Effector CD4-positive, alpha-beta T cell (primary cell): Measurements from ENCODE around the gene CPHXL2.

Source experiments
- DNase-seq: peaks from one replicate; pipeline ENCODE4 v3.0.0-alpha.2; 2020

The CPHXL2 gene

DNA sequence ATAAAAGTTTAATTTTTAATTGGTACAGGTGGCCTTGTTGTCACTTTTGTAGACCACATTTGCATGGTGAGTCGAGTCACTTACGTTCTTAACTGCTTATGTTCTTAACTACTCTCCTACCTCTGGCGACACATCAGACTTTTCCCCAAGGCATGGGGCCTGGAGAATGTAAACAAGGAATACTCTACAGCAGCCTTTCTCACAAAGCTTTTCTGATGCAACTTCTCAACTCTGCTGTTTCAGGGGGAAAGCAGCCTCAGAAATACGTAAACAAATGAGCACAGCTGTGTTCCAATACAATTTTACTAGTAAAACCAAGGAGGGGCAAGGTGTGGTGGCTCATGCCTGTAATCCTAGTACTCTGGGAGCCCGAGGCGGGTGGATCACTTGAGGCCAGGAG lies 36.2 kb downstream of the CPHXL2 start:
- no peak for DNase-seq

DNA sequence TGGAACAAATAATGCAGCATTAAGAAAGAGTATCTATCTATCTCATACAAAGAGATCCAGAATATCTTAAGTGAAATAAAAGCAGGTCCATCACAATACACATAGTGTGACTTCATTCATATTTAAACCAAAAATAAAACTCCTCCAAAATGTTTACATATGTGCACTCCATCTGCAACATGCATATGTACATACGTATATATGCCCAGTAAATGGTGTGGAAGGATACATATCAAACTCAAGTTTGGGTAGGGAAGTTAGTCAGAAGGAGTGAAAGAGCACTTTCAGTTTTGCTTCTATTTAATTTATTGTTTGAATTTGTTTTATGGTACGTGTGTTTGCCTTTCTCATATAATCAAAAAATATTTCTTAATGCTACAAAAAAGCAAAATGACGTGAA lies 41.8 kb downstream of the CPHXL2 start:
- DNase-seq, result no peak

DNA sequence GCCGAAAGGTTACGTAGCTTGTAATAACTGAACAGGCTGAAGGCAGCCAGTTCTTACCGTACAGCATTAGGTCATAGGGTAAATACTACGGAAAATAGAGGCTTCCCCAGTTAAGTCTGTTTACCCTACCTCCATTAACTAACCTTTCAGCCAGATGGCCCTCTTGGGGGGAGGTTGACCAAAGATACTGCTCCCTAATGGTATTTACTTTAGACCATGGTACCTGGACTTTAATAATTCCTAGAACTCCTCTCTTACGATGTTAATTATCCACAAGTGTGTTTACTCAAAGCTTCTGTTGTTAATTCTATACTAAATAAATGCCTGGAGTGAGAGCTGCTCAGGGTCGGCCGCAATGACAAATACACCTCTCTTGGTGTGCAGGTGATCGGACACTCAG lies 44.0 kb downstream of the CPHXL2 start:
- no peak for DNase-seq

DNA sequence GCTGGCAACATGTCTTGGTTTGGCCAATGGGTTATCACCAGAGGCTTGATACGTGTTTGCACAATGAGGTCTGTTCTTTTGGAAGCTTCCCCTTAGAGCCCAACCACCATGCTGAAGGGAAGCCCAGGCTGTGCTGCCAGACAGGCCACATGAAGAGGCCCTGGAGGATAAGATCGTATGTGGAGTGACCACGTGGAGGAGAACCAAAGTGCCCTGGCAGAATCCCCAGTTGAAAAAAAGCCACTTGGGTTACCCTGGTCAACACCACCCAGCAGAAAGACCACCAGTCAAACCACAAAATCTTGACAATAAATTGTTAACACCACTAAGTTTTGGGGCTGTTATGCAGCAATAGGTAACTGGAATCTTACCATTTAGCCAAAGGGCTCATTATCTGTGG lies 46.8 kb downstream of the CPHXL2 start:
- no peak for DNase-seq

DNA sequence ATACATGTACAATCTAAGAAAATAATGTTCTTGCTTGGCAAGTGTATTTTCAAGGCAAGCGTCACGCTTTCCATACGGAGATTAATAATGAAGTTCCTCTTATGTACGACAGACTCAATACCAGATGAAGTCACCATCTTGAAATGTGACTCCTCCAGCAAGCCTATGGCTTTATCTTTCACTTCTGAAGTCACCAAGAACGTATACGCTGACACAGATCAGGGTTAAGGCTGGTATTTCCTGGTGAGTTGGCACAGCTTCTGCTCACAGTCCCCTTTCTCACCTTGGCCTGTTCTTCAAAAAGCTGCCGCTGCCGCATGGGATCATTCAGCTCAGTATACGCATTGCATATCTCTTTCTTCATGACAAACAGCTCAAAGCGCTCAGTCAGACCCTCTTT lies 47.7 kb downstream of the CPHXL2 start:
- no peak for DNase-seq

DNA sequence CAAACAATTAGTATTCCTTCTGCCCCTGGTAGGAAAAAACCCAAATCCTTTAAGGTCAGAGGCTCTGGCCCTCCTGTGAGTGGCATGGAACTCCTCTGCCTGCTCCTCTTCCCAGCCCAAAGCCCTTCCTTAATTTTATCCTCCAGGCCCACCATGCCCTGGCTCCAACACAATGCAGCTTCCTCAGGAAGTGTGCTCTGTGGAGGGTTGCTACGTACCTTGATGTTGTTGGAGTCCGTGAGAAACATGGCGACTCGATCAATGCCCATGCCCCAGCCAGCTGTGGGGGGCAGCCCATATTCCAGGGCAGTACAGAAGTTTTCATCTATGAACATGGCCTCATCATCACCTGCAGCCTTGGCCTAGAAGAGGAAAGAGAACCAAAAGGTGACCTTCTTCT lies 48.5 kb downstream of the CPHXL2 start:
- DNase-seq, result no peak

DNA sequence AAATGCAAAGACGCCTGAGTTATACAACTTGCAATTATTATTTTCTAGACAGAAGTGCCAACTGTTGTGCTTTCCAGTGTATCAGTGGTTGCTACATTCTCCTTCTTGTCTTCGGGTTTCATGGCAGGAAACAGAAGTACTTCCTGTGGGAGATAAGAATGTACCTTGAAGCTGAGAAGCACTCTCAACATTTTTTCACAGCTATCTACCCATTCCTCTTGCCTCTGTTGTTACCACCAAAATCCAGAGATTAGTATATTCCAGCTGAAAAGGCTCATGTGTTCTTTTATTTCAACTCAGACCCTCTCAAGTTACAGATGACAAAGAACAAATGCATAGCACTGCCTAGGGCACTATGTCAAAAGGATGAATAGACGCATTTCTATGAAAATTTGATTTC lies 49.0 kb downstream of the CPHXL2 start:
- DNase-seq, result no peak

DNA sequence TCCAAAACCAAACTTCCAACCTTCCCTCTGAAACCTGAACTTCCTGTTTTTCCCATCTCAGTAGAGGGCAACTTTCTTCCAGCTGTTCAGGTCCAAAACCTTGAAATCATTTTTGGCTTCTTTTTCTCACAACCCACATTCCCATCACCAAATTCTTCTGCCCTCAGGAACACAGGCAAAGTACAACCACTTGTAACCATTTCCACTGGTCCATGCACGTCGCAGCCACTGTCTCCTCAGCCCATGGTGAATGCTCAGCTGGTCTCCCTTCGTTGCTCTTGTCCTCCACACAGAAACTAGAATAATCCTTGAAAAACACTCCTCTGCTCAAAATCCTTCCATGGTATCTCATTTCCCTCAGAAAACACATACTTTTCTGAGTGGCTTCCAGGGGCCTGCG lies 50.0 kb downstream of the CPHXL2 start:
- DNase-seq, result no peak

DNA sequence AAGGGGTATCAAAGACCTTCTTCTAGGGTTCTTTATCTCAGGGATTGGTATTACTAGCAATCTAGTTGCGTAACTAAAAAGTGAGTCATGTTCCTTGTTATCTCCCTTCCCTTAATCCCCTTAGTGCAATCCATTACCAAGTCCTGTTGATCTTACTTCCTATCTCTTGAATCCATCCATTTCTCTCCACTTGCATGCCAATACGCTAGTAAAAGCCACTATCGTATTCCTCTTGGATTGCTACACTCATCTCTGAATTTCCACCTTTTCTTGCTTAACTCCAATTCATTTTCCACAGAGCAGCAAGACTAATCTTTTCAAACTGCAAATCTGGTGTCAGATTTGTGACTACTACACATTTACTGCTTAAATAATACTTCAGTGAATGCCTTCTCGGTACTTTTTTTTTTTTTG lies 51.9 kb downstream of the CPHXL2 start:
- no peak for DNase-seq

DNA sequence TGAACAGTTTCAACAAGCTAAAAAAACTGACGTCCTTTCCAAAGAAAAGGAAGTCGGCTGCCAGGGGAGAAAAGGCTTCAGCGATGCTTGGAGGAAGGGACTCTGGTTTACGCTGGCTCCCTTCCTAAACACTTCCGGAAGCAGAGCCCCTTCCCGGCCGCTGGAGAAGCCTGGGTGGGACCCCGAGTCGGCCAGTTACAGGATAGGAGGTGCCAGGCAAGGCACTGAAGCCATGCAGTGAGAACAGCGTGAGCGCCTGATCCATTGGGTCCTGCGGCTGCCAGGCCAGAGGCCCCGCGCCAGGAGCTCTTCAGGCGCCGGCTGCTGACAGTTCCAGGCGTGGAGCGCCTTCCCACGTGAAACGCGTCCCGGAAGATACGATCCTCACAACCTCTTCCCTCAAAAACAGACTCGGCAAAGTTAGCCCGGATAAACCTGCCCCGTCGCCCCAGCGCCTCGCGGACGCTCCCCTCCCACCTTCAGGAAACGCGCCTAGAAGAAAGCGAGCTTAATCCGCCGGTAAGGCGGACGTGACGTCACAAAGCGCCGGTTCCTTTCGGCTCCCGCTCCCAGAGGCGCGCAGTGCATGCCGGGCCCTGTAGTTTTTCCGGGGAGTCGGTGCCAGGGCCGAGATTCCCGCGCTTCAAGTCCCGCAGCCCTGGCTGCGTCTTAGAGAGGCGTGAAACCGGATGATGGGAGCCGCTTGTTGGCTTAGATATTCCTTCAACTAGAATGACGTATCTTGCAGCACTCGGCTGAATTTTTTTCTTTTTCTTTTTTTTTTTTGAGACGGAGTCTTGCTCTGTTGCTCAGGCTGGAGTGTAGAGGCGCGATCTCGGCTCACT lies 53.8 kb downstream of the CPHXL2 start, which contains the start of gene ADAT1:
TSS of gene ADAT1 (minus strand) at position 521 of the 845 bp plus-strand sequence. CDS start 2,482 bp downstream, outside the sequence.
- peak; percentile 99 for DNase-seq

DNA sequence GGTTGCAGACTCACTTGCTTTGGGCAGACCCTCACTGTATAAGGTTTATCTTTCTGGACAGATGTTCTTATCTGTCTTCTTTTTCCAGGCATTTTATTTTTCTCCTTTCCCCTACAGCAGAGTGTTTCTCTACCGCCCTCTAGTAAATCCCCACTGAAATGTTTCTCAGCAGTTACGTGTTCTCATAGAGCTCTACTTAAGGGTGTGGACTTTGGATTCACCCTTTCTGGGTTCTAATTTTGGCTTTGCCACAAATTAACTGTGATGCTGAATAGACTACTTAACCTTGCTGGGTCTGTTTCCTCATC lies 55.7 kb downstream of the CPHXL2 start:
- no peak for DNase-seq

DNA sequence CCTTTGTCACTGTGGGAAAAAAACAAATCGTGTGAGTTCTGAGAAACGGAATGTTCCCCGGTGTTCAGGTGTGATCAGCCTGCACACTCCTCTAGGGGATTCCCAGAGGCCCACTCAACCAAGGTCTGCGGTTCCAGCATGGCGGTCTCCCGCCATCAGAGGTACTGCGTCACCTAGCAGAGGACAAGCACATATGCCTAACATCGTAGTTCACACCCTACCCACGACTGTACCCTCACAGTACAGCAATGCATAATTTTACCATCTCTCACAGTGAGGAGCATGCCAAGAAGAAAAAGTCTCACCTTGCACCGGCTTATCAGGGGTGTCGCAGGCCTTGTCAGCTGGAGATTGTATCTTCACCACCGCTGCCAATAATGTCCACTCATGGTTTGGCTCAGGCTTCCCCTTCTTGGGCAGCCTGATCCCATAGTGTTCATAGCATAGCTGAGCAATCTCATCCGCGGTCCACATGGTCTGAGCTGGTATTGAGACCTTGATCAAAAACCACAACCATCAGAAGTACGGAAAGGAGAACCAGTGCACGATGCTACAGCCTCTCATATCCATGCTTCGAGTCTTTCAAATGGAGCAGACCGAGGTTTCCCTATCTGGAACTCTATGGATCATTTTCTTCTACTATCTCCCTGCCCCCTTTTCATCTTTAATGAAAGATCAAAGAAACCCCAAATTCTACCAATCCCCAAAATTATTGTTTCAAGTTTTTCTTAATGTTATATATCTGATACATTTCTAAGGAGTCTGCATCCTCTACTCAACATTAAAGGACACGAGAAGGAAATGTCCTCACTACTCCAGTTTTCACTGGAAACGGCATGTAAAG lies 56.3 kb downstream of the CPHXL2 start:
- DNase-seq, result peak; percentile 27

DNA sequence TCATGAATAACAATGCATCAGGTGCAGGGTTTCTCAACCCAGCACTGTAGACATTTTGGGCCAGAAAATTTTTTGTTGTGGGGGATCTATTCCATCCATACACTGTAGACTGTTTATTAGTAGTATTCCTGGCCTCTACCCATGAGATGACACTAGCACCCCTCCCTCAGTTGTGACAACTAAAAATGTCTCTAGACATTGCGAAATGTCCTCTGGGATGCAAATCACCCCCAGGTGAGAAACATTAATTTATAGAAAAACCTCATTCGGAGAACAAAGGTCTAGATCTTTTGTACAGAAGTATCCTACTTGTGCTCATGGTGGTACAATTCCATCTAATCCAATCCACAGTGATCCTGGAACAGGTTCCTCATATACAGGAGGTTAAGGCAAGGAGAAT lies 58.0 kb downstream of the CPHXL2 start:
- no peak for DNase-seq

DNA sequence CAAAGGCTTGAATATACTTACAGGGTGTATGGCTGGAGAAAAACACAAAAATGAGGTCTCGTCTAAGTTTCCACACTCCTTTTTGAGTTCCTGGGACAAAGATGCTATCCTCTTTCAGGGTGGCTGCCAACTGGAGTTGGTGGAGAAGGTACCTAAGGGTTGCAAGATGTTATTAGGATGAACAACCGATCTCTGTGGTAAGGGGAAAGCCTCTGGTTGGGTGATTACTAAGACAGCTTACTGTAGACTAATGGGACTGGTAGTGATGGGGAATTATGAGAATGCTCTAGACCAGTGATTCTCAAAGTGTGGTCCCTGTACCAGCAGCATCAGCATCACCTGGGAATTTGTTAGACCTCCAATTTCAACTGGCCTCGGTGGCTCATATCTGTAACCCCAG lies 59.7 kb downstream of the CPHXL2 start:
- no peak for DNase-seq

DNA sequence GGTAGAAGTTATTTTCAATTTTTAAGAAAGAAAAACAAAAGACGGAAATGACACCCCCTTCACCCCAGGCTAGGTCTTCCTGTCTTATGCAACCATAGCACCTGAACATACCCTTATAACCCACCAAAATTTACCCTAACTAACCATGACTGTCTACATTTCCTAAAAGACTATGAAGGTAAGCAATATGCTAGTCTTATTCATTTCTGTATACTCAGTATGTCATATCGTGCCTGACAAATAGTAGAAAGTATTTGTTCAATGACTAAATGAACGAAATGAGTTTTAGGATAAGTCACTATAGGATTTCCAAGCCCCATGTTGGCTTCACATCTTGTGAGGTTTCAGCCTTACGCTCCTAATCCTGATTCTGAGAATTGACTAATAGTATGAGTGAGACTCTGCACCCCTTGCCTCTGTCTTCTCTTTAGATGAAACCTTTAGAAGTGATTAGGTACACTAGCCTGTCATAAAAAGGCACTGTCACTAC lies 60.2 kb downstream of the CPHXL2 start:
- no peak for DNase-seq

DNA sequence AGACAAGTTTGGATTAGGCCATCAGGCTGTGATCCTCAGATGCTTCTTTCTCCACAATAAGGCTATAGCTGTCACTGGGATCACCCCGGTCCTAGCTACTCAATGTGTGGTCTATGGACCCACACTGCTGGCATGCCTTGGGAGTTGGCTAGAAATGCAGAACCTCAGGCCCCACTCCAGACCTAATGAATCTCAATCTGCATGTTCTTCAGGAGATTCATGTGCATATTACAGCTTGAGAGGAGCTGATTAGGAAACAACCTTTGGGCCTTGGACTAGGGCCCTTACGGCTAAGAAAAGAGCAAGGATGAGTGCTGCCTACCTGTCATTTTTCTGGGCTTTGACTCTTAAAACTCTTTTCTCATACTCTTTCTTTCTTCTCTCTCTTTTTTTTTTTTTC lies 61.2 kb downstream of the CPHXL2 start:
- DNase-seq, result no peak

DNA sequence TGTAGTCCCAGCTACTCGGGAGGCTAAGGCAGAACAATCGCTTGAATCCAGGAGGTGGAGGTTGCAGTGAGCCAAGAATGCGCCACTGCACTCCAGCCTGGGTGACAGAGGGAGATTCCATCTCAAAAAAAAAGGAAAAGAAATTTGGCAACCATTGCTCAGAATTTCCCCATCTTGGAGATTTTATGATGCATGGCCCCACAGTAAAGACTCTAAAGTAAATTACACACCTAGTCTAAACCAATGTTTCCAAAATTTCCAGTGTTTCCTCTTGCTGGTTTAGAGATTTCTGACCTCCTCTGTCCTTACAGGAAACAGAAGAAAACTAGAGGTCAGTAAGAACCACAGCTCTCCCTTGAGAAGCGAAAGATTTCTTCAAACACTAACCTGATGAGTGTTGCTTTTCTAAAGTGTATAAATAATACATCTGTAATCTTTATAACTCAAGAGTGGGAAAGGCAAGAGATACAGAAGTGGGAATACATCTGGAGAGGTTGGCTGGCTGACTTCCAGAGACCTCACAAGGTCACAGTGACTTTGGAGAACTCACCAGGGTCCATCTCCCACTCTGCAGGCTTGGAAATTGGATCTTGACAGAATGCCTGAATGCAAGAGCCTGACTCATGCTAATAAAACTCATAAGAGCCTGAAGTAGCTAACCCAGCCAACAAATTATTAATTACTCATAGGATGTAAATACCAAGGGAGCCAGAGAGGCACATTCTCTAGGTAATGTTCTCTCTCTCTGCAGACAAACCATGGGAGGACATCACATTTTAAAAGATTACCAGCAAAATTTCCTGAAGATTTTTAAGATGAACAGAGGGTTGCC lies 62.5 kb downstream of the CPHXL2 start:
- no peak for DNase-seq
